ENCODE measurements around the gene PDE4C.
A peak's percentile ranks its signal among the peaks of the same experiment; 100 is the strongest.

Gene PDE4C

DNA sequence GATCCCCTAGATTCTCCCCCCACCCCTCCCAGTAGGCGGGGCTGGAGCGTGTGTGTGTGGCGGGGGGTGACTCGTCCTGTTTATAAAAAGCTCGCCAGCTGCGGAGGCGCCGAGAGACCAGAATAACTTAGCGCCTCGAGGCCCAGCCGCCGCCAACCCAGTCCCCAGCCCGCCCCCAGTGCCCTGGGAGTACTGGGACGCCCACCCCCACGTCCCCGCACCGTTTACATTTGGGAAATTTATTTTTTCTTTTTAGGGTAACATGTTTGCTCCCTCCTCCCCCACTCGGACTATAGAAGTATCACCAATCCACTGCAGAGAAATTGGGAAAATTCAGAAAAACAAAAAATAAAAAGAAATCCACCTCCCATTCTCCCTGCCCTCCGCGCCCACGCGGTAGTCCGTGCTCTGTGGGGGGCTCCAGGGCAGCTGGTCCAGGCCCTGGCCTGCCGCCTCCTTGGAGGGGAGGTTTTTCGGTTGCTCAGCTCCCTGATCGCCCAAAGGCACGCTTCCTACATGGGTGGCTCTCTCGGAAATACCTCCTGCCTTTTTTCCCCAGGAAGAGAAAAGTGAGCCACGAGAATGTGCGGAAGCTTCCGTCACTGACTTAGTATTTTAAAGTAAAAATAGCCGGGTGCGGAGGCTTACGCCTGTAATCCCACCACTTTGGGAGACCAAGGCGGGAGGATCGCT is 20.9 kb downstream of the PDE4C start:
- ChIA-PET POLR2A (interaction anchor here (0.6 to 3.2 kb wide), 11 partner anchors 11 to 141 kb away, joined by 3 to 22 read pairs (median 3); partner anchors contain the start of genes JUND, LSM4 and MPV17L2), CTCF (interaction anchor here (0.8 to 3.9 kb wide), 4 partner anchors 17 to 92 kb away, joined by 3 to 30 read pairs (median 4); no protein-coding TSS in a partner anchor)
- DNase-seq (ENCODE audit: extremely low spot score): no peak
- no peak for TF ChIP-seq BHLHE40 (IDR thresholded peaks at IDR 0.05; ENCODE audit: borderline replicate concordance)
- no peak for TF ChIP-seq NFRKB (IDR thresholded peaks at IDR 0.05)
- no peak for TF ChIP-seq TARDBP (IDR thresholded peaks at IDR 0.05)
- no peak for TF ChIP-seq ARNT (IDR thresholded peaks at IDR 0.05)
- no peak for TF ChIP-seq SUZ12 (IDR thresholded peaks at IDR 0.05)
- TF ChIP-seq HDGF (IDR thresholded peaks at IDR 0.05; ENCODE audit: borderline replicate concordance): no peak
- no peak for TF ChIP-seq FOXA1 (IDR thresholded peaks at IDR 0.05)

GRCh38 chr19:18204394-18205199 is 21.6 kb downstream of the PDE4C start:
- CTCF ChIA-PET: interaction anchor here (0.8 to 3.9 kb wide), 4 partner anchors 10 to 91 kb away, joined by 3 to 30 read pairs (median 4); no protein-coding TSS in a partner anchor
- TF ChIP-seq FOXM1 (IDR thresholded peaks at IDR 0.05; ENCODE audit: borderline replicate concordance) (peak; percentile 77; the same call in 1 of the 2 replicates), BHLHE40 (IDR thresholded peaks at IDR 0.05; ENCODE audit: borderline replicate concordance) (no peak)
- DNase-seq (ENCODE audit: extremely low spot score): no peak
- POLR2A ChIA-PET: interaction anchor here (0.6 to 3.2 kb wide), 10 partner anchors 9 to 140 kb away, joined by 3 to 22 read pairs (median 4); partner anchors contain the start of genes JUND and MPV17L2

DNA sequence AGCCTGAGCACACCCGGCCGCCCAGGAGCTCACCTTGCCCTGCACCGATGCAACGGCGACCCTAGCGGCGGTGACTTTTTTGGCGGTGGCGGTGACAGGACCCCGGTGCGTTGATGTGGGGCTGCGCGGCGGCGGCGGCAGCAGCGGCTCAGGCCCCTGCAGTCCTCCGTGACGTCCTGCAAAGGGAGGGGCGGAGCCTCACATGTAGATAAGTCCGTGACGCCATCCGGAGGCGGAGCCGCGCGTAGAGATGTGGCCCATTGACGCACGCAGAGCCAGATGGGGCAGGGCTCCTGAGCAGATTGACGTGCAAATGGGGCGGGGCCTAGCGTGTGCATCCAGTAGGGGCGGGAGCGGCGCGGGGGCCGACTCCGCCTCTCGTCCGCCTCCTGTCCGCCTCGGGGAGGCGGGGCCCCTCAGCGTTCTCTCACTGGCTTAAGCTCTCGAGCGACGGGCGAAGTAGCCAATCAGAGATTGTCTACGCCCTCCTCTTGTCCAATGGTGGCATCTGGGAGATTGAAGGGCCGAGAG is 22.3 kb downstream of the PDE4C start, which contains the start of gene RAB3A:
TSS of gene RAB3A (minus strand) at position 180 of the 531 bp plus-strand sequence. CDS start 1,302 bp downstream, outside the sequence.
- peak; percentile 97 for DNase-seq (ENCODE audit: extremely low spot score)
- TF ChIP-seq HDGF (IDR thresholded peaks at IDR 0.05; ENCODE audit: borderline replicate concordance) (peak; percentile 99), SP1 (IDR thresholded peaks at IDR 0.05) (peak; percentile 79; the same call in 1 of the 2 replicates), TARDBP (IDR thresholded peaks at IDR 0.05) (no peak)
- TF ChIP-seq, protein P1, sequence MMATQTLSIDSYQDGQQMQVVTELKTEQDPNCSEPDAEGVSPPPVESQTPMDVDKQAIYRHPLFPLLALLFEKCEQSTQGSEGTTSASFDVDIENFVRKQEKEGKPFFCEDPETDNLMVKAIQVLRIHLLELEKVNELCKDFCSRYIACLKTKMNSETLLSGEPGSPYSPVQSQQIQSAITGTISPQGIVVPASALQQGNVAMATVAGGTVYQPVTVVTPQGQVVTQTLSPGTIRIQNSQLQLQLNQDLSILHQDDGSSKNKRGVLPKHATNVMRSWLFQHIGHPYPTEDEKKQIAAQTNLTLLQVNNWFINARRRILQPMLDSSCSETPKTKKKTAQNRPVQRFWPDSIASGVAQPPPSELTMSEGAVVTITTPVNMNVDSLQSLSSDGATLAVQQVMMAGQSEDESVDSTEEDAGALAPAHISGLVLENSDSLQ (IDR thresholded peaks at IDR 0.05): peak; percentile 100
- POLR2A ChIA-PET: interaction anchor here (1.0 to 3.2 kb wide), 8 partner anchors 8 to 139 kb away, joined by 3 to 22 read pairs (median 8); partner anchors contain the start of genes JUND and MPV17L2
- CTCF ChIA-PET: interaction anchor here (1.2 to 3.9 kb wide), 2 partner anchors 9 to 47 kb away, joined by 3 to 30 read pairs; no protein-coding TSS in a partner anchor

DNA sequence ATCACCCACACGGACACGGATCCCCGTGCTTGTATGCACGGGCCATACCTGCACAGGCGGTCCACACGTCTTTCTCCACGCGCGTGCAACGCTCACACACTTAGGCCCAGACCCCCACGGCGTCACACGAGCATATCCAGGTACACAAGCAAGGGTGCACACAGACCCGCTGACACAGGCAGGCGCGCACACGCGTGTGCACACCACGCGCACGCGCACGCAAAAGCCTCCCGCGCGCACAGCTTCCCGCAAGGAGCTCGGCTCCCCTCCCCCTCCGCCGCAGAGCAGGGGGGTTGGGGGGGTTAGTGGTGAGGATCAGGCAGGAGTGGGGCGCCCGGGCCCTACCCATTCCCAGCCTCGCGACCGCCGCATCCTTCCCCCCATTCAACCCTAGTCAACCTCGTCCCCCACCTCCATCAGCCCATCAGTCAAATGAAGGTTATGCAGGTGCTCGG is 22.8 kb downstream of the PDE4C start:
- CTCF ChIA-PET: interaction anchor here (1.2 to 3.9 kb wide), 2 partner anchors 9 to 48 kb away, joined by 3 to 30 read pairs; no protein-coding TSS in a partner anchor
- DNase-seq (ENCODE audit: extremely low spot score): no peak
- POLR2A ChIA-PET: interaction anchor here (1.0 to 3.2 kb wide), 6 partner anchors 7 to 139 kb away, joined by 3 to 22 read pairs (median 8); partner anchors contain the start of gene JUND
- TF ChIP-seq, protein P1 (IDR thresholded peaks at IDR 0.05): no peak
- TF ChIP-seq TARDBP (IDR thresholded peaks at IDR 0.05): peak; percentile 95

DNA sequence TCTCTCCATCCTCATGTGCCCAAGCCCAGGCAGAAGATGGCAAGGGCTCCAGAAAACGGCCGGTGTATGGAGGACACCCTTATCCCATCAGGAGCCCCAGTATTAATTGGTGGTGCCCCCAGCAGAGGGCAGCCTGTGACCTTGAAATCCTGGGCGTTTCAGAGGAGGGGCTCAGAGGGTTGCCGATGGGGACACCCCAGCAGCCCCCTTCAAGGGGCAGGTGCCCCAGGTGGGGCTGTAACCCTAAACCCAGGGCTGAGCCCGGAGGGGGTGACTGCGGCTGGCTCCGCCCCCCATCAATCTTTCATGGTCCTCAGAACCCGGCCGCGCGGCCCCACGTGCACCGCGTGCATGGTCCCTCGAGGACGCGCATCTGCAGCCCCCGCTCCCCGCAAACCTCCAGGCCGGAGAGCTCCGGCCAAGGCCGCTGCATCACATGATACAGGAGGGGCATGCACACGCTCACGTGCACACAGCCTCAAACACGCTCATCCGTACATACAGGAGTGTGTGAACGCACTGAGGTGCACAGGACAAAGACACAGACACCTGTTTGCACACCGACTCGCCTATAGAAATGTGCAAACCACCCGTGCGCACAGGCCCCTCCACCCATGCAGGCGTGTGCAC is 23.3 kb downstream of the PDE4C start:
- no peak for DNase-seq (ENCODE audit: extremely low spot score)
- TF ChIP-seq SP1 (IDR thresholded peaks at IDR 0.05) (no peak), NFRKB (IDR thresholded peaks at IDR 0.05) (no peak), ZNF384 (IDR thresholded peaks at IDR 0.05) (no peak), BHLHE40 (IDR thresholded peaks at IDR 0.05; ENCODE audit: borderline replicate concordance) (no peak), FOXM1 (IDR thresholded peaks at IDR 0.05; ENCODE audit: borderline replicate concordance) (no peak), CTBP1 (IDR thresholded peaks at IDR 0.05; ENCODE audit: borderline replicate concordance) (no peak), ARNT (IDR thresholded peaks at IDR 0.05) (no peak), ELF4 (IDR thresholded peaks at IDR 0.05) (no peak), LEF1 (IDR thresholded peaks at IDR 0.05; ENCODE audit: borderline replicate concordance) (no peak), TARDBP (IDR thresholded peaks at IDR 0.05) (no peak), HDGF (IDR thresholded peaks at IDR 0.05; ENCODE audit: borderline replicate concordance) (no peak), FOXK2 (IDR thresholded peaks at IDR 0.05) (no peak), L3MBTL2 (conservative IDR thresholded peaks at IDR 0.05) (peak; percentile 89)
- TF ChIP-seq, protein P1 (IDR thresholded peaks at IDR 0.05): peak; percentile 41
- ChIA-PET POLR2A (no interaction called here), CTCF (no interaction called here)

GRCh38 chr19:18202397-18202777 is 23.9 kb downstream of the PDE4C start:
- no peak for TF ChIP-seq NFRKB (IDR thresholded peaks at IDR 0.05)
- no peak for TF ChIP-seq ARNT (IDR thresholded peaks at IDR 0.05)
- no peak for TF ChIP-seq TARDBP (IDR thresholded peaks at IDR 0.05)
- TF ChIP-seq LEF1 (IDR thresholded peaks at IDR 0.05; ENCODE audit: borderline replicate concordance): no peak
- TF ChIP-seq L3MBTL2 (conservative IDR thresholded peaks at IDR 0.05): no peak
- no peak for TF ChIP-seq BHLHE40 (IDR thresholded peaks at IDR 0.05; ENCODE audit: borderline replicate concordance)
- no peak for TF ChIP-seq FOXK2 (IDR thresholded peaks at IDR 0.05)
- no peak for TF ChIP-seq ZNF384 (IDR thresholded peaks at IDR 0.05)
- no peak for TF ChIP-seq FOXM1 (IDR thresholded peaks at IDR 0.05; ENCODE audit: borderline replicate concordance)
- no peak for TF ChIP-seq HDGF (IDR thresholded peaks at IDR 0.05; ENCODE audit: borderline replicate concordance)
- TF ChIP-seq SP1 (IDR thresholded peaks at IDR 0.05): no peak
- no peak for TF ChIP-seq FOXA1 (IDR thresholded peaks at IDR 0.05)
- TF ChIP-seq ELF4 (IDR thresholded peaks at IDR 0.05): no peak
- TF ChIP-seq CTBP1 (IDR thresholded peaks at IDR 0.05; ENCODE audit: borderline replicate concordance): no peak
- no peak for TF ChIP-seq SUZ12 (IDR thresholded peaks at IDR 0.05)
- ChIA-PET POLR2A (no interaction called here), CTCF (no interaction called here)
- DNase-seq (ENCODE audit: extremely low spot score): no peak

All from HEK293T (cell line).